ENCODE data around the gene ENPP3. TPM values are rescaled to one million over a fixed set of nuclear protein-coding genes. Genes with fewer than 3 reads are reported as not detected.
"Not testable (repeated sequence)": the region's sequence is repeated elsewhere in the genome, so short reads cannot be mapped to it uniquely, and the experiment has no call there.

Gene ENPP3
- total and polyA plus RNA-seq, 10 of the 15 experiments (the other 5 are each of a cell fraction or from before 2014, with no cell fraction given), result 0.01 TPM; not detected in 9

GRCh38 chr6:131751012-131751715 is 114.1 kb downstream of the ENPP3 start:
- not testable (repeated sequence) for ATAC-seq

GRCh38 chr6:131754088-131754487 is 117.0 kb downstream of the ENPP3 start:
- Histone ChIP-seq H3K4me2 (ENCODE audit: control insufficient read depth, insufficient read depth) (no peak overlapping the region), H3K36me3 (ENCODE audit: control insufficient read depth in 2 of 2, insufficient read depth in 2 of 2, low read length in 1 of 2) (no peaks in the 10 kb centered on the region), H3K4me3 (no peak overlapping the region), H3K9me3 (replicated peaks; ENCODE audit: control insufficient read depth, insufficient read depth, low read length) (no peaks in the 10 kb centered on the region), H3K79me2 (ENCODE audit: control insufficient read depth, insufficient read depth, low read length) (no peaks in the 10 kb centered on the region), H3K4me1 (ENCODE audit: control insufficient read depth, insufficient read depth, low read length) (no peaks in the 10 kb centered on the region), H3K27ac (ENCODE audit: control insufficient read depth, insufficient read depth) (no peak overlapping the region), H4K20me1 (ENCODE audit: control insufficient read depth, insufficient read depth) (no peaks in the 10 kb centered on the region), H3K27me3 (replicated peaks in 1 of 2; ENCODE audit: control insufficient read depth in 2 of 2, insufficient read depth in 2 of 2, low read length in 1 of 2) (no peaks in the 10 kb centered on the region), H3K9ac (ENCODE audit: control insufficient read depth, insufficient read depth, low read length) (no peak overlapping the region), H2AFZ (ENCODE audit: control insufficient read depth, low read depth, low read length) (no peak overlapping the region)
- CTCF ChIA-PET, result no interaction called here
- POLR2A ChIA-PET, result no interaction called here
- BruUV-seq (replicated peaks), result no TSS peak
- FAIRE-seq (no peak), DNase-seq (ENCODE audit: low read depth, low spot score) (no peak), ATAC-seq (no peak)
- intact Hi-C loops (cut with micrococcal nuclease; ENCODE audit: unreplicated experiment), result no loop called here
- SMC1A ChIA-PET (ENCODE audit: uncharacterized antibody, unreplicated experiment), result no interaction called here
- in situ Hi-C loops (cut with MboI), result no loop called here
- TF ChIP-seq SIX5 (IDR thresholded peaks at IDR 0.05; ENCODE audit: low read depth, low read length, severe bottlenecking), result no peak
- 100% methylated on average over 1 of the region's 1 CpG for WGBS (ENCODE audit: insufficient coverage, insufficient replicate concordance, low lambda C conversion rate, missing lambda C conversion rate)
- RAD21 ChIA-PET (ENCODE audit: unreplicated experiment), result no interaction called here

More at GRCh38 chr6:131751012-131751715, 114.1 kb downstream of the ENPP3 start:
- H3K79me2 ChIP-seq (ENCODE audit: control insufficient read depth, insufficient read depth, low read length); H2AFZ ChIP-seq (ENCODE audit: control insufficient read depth, low read depth, low read length); H3K27ac ChIP-seq (ENCODE audit: control insufficient read depth, insufficient read depth); H3K36me3 ChIP-seq (ENCODE audit: control insufficient read depth in 2 of 2, insufficient read depth in 2 of 2, low read length in 1 of 2); H4K20me1 ChIP-seq (ENCODE audit: control insufficient read depth, insufficient read depth); H3K9ac ChIP-seq (ENCODE audit: control insufficient read depth, insufficient read depth, low read length); H3K4me2 ChIP-seq (ENCODE audit: control insufficient read depth, insufficient read depth); SMC1A ChIA-PET (ENCODE audit: uncharacterized antibody, unreplicated experiment); DNase-seq (ENCODE audit: low read depth, low spot score); intact Hi-C loops (cut with micrococcal nuclease; ENCODE audit: unreplicated experiment); in situ Hi-C loops (cut with MboI); FAIRE-seq; POLR2A ChIA-PET; H3K4me3 ChIP-seq; RAD21 ChIA-PET (ENCODE audit: unreplicated experiment); H3K9me3 ChIP-seq (replicated peaks; ENCODE audit: control insufficient read depth, insufficient read depth, low read length); H3K27me3 ChIP-seq (replicated peaks in 1 of 2; ENCODE audit: control insufficient read depth in 2 of 2, insufficient read depth in 2 of 2, low read length in 1 of 2); BruUV-seq (replicated peaks); H3K4me1 ChIP-seq (ENCODE audit: control insufficient read depth, insufficient read depth, low read length): not testable (repeated sequence)
- CTCF ChIA-PET, result interaction anchor here (0.8 kb wide), 1 partner anchor 15 kb away, joined by 3 read pairs; no protein-coding TSS in a partner anchor
- 43% methylated on average over 10 of the region's 10 CpGs for WGBS (ENCODE audit: insufficient coverage, insufficient replicate concordance, low lambda C conversion rate, missing lambda C conversion rate)

Data from GM12878 (cell line).